ENCODE results near the gene OOSP4A.

- TF ChIP-seq, protein P1, sequence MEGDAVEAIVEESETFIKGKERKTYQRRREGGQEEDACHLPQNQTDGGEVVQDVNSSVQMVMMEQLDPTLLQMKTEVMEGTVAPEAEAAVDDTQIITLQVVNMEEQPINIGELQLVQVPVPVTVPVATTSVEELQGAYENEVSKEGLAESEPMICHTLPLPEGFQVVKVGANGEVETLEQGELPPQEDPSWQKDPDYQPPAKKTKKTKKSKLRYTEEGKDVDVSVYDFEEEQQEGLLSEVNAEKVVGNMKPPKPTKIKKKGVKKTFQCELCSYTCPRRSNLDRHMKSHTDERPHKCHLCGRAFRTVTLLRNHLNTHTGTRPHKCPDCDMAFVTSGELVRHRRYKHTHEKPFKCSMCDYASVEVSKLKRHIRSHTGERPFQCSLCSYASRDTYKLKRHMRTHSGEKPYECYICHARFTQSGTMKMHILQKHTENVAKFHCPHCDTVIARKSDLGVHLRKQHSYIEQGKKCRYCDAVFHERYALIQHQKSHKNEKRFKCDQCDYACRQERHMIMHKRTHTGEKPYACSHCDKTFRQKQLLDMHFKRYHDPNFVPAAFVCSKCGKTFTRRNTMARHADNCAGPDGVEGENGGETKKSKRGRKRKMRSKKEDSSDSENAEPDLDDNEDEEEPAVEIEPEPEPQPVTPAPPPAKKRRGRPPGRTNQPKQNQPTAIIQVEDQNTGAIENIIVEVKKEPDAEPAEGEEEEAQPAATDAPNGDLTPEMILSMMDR (IDR thresholded peaks at IDR 0.05), result no peak
- no peak for TF ChIP-seq POLR2A (IDR thresholded peaks at IDR 0.05)
Measured at GRCh38 chr11:59973097-59973496, 9.3 kb downstream of the OOSP4A start.
